ENCODE data around the gene KDM4B. TPM values are rescaled to one million over a fixed set of nuclear protein-coding genes. Genes with fewer than 3 reads are reported as not detected.

The KDM4B gene
- total and polyA plus RNA-seq, 2 of the 8 experiments (the other 6 are each of a cell fraction or from before 2014, with no cell fraction given), result 12.0 to 31.9 TPM

DNA sequence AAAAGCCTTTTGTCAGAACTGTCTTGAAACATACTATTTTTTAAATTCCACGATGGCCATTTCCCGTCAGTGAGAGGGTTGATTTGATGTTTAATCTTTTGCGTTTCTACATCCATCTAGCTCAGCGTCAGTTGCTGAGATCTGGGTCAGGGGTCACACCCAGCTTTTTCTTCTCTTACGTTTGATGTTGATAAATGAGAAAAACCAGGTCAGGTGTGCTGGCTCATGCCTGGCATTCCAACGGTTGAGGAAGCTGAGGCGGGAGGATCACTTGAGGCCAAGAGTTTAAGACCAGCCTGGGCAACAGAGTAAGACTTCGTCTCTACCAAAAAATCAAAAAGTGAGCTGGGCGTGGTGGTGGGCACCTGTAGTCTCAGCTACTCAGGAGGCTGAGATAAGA, 202.8 kb downstream of the KDM4B start:
- H3K79me2 ChIP-seq (ENCODE audit: control insufficient read depth in 1 of 2, insufficient read depth in 2 of 2, low read length in 2 of 2), result no peaks in the 10 kb centered on the region
- no peak overlapping the region for H2BK12ac ChIP-seq (ENCODE audit: low read depth, low read length)
- H3K4ac ChIP-seq (replicated peaks; ENCODE audit: insufficient read length, low read depth, low read length), result no peak overlapping the region
- H3K79me1 ChIP-seq (ENCODE audit: low read depth, low read length), result no peaks in the 10 kb centered on the region
- H2BK15ac ChIP-seq (ENCODE audit: low read length), result no peak overlapping the region
- ChIA-PET POLR2A (ENCODE audit: partially characterized antibody) (no interaction called here), CTCF (ENCODE audit: partially characterized antibody) (interaction anchor here (0.5 to 3.8 kb wide), 11 partner anchors 9 to 123 kb away, joined by 3 to 20 read pairs (median 4); no protein-coding TSS in a partner anchor)
- no peaks in the 10 kb centered on the region for H4K20me1 ChIP-seq (replicated peaks in 1 of 2; ENCODE audit: control insufficient read depth in 1 of 2, insufficient read depth in 2 of 2, low read length in 2 of 2)
- no peak overlapping the region for H2BK20ac ChIP-seq (ENCODE audit: low read length)
- H3K36me3 ChIP-seq (ENCODE audit: control insufficient read depth in 2 of 4, insufficient read depth in 4 of 4, low read length in 3 of 4), result no peaks in the 10 kb centered on the region
- H4K5ac ChIP-seq (ENCODE audit: insufficient read length, low read depth, low read length), result no peak overlapping the region
- no peak overlapping the region for H3K23ac ChIP-seq (ENCODE audit: insufficient read length)
- H2AK5ac ChIP-seq (ENCODE audit: low read depth, low read length), result no peak overlapping the region
- no peak overlapping the region for H3K4me3 ChIP-seq (ENCODE audit: extremely low read depth in 1 of 4, insufficient read depth in 2 of 4, low read depth in 3 of 4, low read length in 4 of 4)
- no peak overlapping the region for H3K27ac ChIP-seq (ENCODE audit: low read depth, low read length)
- H3K27me3 ChIP-seq (replicated peaks in 1 of 4; ENCODE audit: control insufficient read depth in 3 of 4, extremely low read depth in 1 of 4, insufficient read depth in 3 of 4, low read length in 3 of 4), result no peaks in the 10 kb centered on the region
- H3K4me1 ChIP-seq (replicated peaks in 1 of 4; ENCODE audit: control insufficient read depth in 3 of 4, insufficient read depth in 4 of 4, low read length in 3 of 4), result no peaks in the 10 kb centered on the region
- FAIRE-seq (no peak), DNase-seq (ENCODE audit: low read depth in 1 of 2, low spot score in 2 of 2) (no peak)
- H3K14ac ChIP-seq (ENCODE audit: insufficient read length), result no peak overlapping the region
- H2BK120ac ChIP-seq (replicated peaks; ENCODE audit: low read depth, low read length), result no peak overlapping the region
- H2BK5ac ChIP-seq (ENCODE audit: low read depth, low read length), result no peak overlapping the region
- H3K18ac ChIP-seq (ENCODE audit: extremely low read depth, low read length), result no peak overlapping the region
- WGBS, 2 experiments (ENCODE audit: extremely low coverage in 1 of 2, insufficient coverage in 1 of 2, insufficient read length in 1 of 2, insufficient replicate concordance in 2 of 2, low coverage in 1 of 2, low lambda C conversion rate in 2 of 2, missing lambda C conversion rate in 1 of 2), result 78% methylated on average over 9 of the region's 9 CpGs; no CpG with 5 or more reads in 1 of the 2 experiments
- H3K9me3 ChIP-seq (ENCODE audit: insufficient read depth in 2 of 2, low read depth in 1 of 2, low read length in 1 of 2), result no peaks in the 10 kb centered on the region; a peak in 1 of 4 replicates
- no peak overlapping the region for H4K8ac ChIP-seq (ENCODE audit: extremely low read depth, insufficient read depth, low read length)
- no peak overlapping the region for H2AFZ ChIP-seq (ENCODE audit: low read length)
- H3K23me2 ChIP-seq (ENCODE audit: low read depth, low read length), result no peaks in the 10 kb centered on the region
- no peak overlapping the region for H3K56ac ChIP-seq (replicated peaks; ENCODE audit: insufficient read length, low read depth, low read length)
- TF ChIP-seq, protein P1, sequence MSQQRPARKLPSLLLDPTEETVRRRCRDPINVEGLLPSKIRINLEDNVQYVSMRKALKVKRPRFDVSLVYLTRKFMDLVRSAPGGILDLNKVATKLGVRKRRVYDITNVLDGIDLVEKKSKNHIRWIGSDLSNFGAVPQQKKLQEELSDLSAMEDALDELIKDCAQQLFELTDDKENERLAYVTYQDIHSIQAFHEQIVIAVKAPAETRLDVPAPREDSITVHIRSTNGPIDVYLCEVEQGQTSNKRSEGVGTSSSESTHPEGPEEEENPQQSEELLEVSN (IDR thresholded peaks at IDR 0.05), result 0 out of 2 replicates have a peak, but pooled peaks have one; percentile 29
- TF ChIP-seq NANOG (IDR thresholded peaks at IDR 0.05; ENCODE audit: insufficient read depth, low read depth, low read length, poor library complexity, severe bottlenecking) (no peak), TAF1 (IDR thresholded peaks at IDR 0.05; ENCODE audit: low read depth, low read length) (no peak), NRF1 (IDR thresholded peaks at IDR 0.05; ENCODE audit: low read depth, low read length) (no peak), BACH1 (IDR thresholded peaks at IDR 0.05; ENCODE audit: low read length) (no peak), TEAD4 (IDR thresholded peaks at IDR 0.05; ENCODE audit: low read depth, low read length) (no peak), RAD21 (IDR thresholded peaks at IDR 0.05 in 1 of 2, conservative IDR thresholded peaks at IDR 0.05 in 1 of 2; ENCODE audit: low read depth in 2 of 2, low read length in 2 of 2) (no peak)
- no peak overlapping the region for H4K91ac ChIP-seq (replicated peaks; ENCODE audit: insufficient read length, low read length)
- H3K4me2 ChIP-seq (ENCODE audit: insufficient read depth in 1 of 2, low read depth in 2 of 2, low read length in 2 of 2), result no peak overlapping the region
- H3K9ac ChIP-seq (replicated peaks in 1 of 4; ENCODE audit: extremely low read depth in 1 of 4, low read depth in 3 of 4, low read length in 3 of 4), result no peak overlapping the region
